GM19351 (cell line): ENCODE results near the gene EMILIN3.

ENCODE experiments used
- ATAC-seq: cut with Tn5 transposase; IDR thresholded peaks from one replicate; pipeline ENCODE4 v1.9.1; 2021; ENCODE audit warnings: mild to moderate bottlenecking, moderate library complexity; ENCODE audit not compliant: unreplicated experiment

The EMILIN3 gene

GRCh38 chr20:41349943-41350342 is 16.7 kb downstream of the EMILIN3 start:
- no peak for ATAC-seq

DNA sequence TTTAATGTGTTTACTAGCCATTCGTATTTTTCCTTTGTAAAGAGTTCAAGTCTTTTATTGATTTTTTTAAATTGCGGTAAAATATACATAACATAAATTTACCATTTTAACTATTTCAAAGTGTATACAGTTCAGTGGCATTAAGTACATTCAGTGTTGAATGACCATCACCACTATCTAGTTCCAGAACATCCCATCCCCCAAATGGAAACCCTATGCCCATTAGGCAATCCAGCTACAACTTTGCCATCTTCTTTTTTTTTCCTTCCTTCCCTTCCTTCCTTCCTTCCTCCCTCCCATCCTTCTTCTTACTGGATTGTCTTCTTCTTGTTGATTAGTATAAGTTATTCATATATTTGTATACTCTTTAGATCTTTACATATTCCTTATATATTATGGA is 17.4 kb downstream of the EMILIN3 start:
- no peak for ATAC-seq

DNA sequence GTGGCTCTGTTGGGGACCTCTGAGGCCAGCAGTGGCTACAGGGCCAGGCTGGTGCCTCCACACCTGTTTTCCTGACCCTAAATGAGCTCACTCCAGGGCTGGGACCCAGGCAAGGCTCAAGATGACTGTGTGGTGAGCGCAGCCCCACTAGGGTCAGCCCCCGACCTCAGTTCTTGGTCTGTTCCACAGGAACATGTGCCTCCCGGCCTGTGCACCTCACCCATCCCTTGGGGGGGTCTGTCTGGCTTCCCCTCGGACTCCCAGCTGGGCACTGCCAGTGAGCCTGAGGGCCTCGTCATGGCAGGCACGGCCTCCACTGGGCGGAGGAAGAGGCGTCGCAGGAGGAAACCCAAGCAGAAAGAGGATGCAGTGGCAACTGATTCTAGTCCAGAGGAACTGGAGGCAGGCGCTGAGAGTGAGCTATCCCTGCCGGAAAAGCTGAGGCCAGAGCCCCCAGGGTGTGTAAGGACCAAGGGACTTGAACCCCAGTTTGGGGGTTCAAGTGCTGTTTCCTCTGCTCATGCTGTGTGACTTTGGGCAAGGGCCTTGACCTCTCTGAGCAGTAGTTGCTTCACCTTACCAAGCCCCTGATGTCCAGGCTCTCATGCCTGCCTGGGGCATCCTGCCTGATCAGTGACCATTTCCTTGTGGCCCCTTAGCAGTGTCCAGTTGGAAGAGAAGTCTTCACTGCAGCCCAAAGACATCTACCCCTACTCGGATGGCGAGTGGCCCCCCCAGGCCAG is 18.0 kb downstream of the EMILIN3 start:
- ATAC-seq, result no peak

- ATAC-seq, result no peak
These were observed 18.8 kb downstream of the EMILIN3 start for GRCh38 chr20:41347523-41348429.

- no peak for ATAC-seq
These were observed 20.9 kb downstream of the EMILIN3 start for GRCh38 chr20:41345729-41346067.

GRCh38 chr20:41344938-41345728 is 21.5 kb downstream of the EMILIN3 start:
- no peak for ATAC-seq

DNA sequence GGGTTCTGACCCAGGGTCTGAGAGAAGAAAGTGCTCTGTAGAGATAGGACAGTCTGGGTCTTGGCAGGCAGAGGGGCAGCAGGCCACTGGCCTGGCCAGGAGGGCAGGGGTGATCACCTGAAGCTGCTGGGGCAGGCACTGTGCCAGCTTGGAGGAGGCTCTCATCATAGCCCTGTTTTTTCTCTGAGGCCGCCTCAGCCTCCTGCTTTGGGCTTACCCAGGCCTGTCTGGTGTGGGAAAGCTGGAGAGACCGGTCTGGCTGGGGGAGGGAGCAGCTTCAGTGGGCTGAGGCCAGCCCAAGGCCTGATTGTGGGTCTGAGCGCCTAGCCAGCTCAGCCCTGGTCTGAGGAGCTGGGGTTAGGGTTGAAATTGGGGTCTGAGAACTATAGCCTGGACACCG is 22.1 kb downstream of the EMILIN3 start:
- no peak for ATAC-seq

DNA sequence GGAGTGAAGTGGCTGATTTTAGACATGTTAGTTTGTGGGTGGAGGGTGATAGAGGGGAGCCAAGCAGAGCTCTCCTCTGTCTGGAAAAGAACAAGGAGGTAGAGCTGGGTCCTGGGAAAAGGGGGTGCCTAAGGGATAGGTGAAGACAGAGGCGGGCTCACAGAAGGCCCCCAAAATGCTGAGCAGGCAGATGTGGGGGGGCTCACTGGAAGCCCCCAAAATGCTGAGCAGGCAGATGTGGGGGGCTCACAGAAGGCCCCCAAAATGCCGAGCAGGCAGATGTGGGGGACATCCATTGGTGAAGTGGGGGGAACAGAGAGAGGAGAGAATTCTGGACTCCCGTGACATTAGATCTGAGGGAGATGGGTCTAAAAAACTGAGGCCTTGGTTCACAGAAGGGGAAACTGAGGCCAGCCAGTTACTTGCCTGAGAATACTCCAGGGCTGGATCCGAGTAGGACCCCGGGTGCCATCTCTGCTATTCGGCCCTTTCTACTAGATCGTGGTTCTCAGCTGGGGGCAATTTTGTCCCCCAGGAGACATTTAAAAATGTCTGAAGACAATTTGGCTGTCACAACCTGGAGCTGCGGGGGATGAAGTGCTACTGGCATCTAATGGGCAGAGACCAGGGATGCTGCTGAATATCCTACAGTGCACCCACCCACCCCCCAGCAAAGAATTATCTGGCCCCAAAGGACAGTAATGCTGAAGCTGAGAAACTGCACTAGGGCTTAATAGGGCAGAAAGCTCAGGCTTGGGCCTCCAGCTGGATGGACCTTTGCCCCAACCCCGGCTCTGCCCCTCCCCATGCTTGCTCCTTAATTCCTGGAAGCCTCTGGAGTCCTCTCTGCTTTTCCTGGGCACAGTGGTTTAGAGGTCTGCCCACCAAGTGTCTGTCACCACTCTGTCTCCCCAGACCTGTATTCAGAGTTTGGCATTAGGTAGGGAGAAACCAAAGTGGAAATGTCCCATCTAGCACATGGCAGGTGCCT is 23.8 kb downstream of the EMILIN3 start:
- no peak for ATAC-seq

GRCh38 chr20:41340327-41341055 is 26.1 kb downstream of the EMILIN3 start, which contains the start of gene LPIN3:
Gene LPIN3 (plus strand): TSS chr20:41340821. CDS start chr20:41345804, 4,983 bp downstream.
- ATAC-seq, result peak; percentile 61

DNA sequence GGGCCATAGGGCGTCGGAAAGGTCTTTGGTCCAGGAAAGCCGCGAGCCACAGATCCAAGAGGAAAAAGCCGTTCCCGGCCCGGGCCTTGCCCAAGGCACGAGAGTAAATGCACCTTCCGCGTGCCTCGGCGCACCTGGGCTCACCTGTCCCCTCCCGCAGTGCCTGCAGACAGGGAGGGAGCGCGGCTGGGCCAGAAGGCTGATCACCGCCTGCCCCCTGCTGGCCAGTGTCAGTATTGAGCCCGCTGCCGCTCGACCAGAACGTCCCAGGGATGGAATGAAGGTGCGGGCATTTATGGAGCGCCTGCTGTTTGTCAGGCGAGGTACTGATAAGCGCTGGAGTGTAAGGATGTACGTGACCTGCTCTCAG is 26.7 kb downstream of the EMILIN3 start:
- peak; percentile 86 for ATAC-seq

- ATAC-seq, result no peak
These were observed 29.7 kb downstream of the EMILIN3 start for GRCh38 chr20:41336711-41337492.

GRCh38 chr20:41335591-41335990 is 31.0 kb downstream of the EMILIN3 start:
- ATAC-seq, result no peak

DNA sequence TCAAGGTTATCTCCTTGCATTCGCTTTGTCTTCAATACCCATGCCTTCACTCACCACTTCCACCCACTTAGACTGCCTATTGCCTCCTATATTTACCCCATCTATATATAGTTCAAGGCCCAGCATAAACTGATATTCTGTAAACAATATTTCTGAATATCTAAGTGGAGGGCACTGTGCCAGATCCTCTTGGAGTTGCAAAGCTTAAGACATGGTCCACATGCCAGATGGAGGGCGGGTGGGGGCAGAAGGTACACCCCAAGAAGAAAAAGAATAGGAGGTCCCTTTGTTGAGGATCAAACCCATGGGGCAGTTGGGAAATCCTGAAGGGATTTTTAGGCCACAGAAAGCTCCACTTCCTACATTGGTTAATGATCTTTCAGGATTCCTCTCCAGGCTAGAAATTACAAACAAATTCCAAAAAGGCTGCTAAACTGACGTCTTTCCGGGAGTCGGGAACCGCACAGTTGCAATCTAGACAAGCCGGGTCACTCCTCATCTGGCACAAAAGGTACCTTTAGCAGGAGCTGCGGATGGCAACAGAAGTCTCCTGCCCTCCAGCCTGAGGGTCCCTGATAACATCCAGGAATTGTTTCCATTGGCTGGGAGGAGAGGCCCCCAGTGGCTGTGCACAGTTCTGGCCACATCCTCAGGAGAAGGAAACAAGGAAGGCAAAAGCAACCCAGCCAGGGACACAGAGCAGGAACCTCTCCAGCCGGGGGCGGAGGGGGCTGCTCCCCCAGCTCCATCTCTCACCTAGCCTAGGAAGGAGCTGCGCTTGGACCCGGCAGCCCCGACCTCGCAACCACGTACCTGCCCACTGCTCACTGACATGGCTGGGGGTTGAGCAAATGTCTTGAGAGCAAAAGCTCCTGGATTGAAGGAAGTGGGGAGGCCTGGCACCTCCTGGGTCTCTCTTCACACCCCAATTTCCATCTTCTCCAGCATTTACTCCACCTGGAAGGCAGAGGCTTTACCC is 31.9 kb downstream of the EMILIN3 start:
- ATAC-seq, result no peak

DNA sequence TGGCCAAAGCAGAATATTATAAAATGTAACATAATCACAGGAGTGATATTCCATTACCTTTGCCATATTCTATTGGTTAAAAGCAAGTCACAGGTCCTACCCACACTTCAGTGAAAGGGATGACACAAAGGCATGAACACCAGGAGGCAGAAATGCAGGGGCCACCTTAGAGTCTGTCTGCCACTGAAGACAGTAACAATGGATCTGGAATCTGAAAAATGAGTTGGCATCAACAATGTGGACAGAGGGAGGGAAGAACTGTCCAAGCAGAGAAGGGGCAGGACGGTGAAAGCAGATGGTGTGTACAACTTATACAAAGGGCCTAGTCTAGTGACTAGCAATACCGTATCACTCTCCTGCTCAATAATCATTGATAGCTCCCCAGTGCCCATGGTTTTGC is 32.6 kb downstream of the EMILIN3 start:
- ATAC-seq, result no peak

DNA sequence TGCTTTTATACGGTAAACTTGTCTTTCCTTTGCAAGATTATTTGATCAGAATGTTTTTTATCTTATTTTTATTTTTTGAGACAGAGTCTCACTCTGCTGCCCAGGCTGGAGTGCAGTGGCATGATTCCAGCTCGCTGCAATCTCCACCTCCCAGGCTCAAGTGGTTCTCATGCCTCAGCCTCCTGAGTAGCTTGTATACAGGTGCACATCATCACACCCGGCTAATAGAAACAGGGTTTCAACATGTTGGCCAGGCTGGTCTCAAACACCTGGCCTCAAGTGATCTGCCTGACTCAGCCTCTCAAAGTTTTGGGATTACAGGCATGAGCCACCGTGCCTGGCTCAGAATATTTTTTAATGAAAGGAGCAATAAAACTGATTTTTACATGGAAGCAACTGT is 34.9 kb downstream of the EMILIN3 start:
- no peak for ATAC-seq

GRCh38 chr20:41330941-41331340 is 35.7 kb downstream of the EMILIN3 start:
- no peak for ATAC-seq

- no peak for ATAC-seq
These were observed 36.3 kb downstream of the EMILIN3 start for GRCh38 chr20:41330343-41330720.
